OCI-LY7 (cell line): ENCODE data around the gene TRERF1. TPM values are rescaled to one million over a fixed set of nuclear protein-coding genes. Genes with fewer than 3 reads are reported as not detected.

Experiments
- BruUV-seq: library from RNA; stranded (reverse); fragments of 400-500 nt; replicated peaks from 2 replicates; lab custom pipeline; 2021; lab: Mats Ljungman, UMichigan
- CTCF ChIA-PET: fragments of 300-600 bp; sonication (Branson Sonifier 250); formaldehyde crosslinking; loops from one replicate; lab custom pipeline; 2022; ENCODE audit warnings: antibody characterized with exemption; ENCODE audit not compliant: unreplicated experiment; lab: Charles Lee
- POLR2A ChIA-PET: fragments of 300-600 bp; sonication (Branson Sonifier 250); formaldehyde crosslinking; loops from one replicate; lab custom pipeline; 2022; ENCODE audit warnings: antibody characterized with exemption; lab: Charles Lee
- DNase-seq: peaks from one replicate; pipeline ENCODE4 v3.0.0-alpha.2; 2015; ENCODE audit warnings: low spot score
- H2AFZ ChIP-seq: fragments of 200-600 bp; sonication (generic), shearing (Covaris generic); 2 replicates; pipeline ENCODE4 v1.6.1; 2014; ENCODE audit warnings: mild to moderate bottlenecking, antibody characterized with exemption, low read length, moderate library complexity
- H3K27ac ChIP-seq: fragments of 200-600 bp; sonication (generic); 2 replicates; pipeline ENCODE4 v1.5.1; 2014; ENCODE audit warnings: mixed run types, low read depth, mild to moderate bottlenecking, moderate library complexity, low read length, inconsistent platforms; ENCODE audit not compliant: poor library complexity, severe bottlenecking
- H3K36me3 ChIP-seq: fragments of 200-600 bp; sonication (generic); 2 replicates; pipeline ENCODE4 v1.6.1; 2014; ENCODE audit warnings: mild to moderate bottlenecking, antibody characterized with exemption, low read length, moderate library complexity, mixed read lengths; ENCODE audit not compliant: insufficient read depth
- H3K4me1 ChIP-seq: fragments of 200-600 bp; sonication (generic); 2 replicates; pipeline ENCODE4 v1.5.1; 2014; ENCODE audit warnings: mild to moderate bottlenecking, low read length; ENCODE audit not compliant: insufficient read depth, poor library complexity, severe bottlenecking
- H3K4me2 ChIP-seq: fragments of 200-600 bp; sonication (generic); 2 replicates; pipeline ENCODE4 v1.6.1; 2014; ENCODE audit warnings: mild to moderate bottlenecking, low read length
- H3K4me3 ChIP-seq: fragments of 200-600 bp; sonication (generic); 2 replicates; pipeline ENCODE4 v1.5.1; 2014; ENCODE audit warnings: mild to moderate bottlenecking, low read depth, low read length; ENCODE audit not compliant: poor library complexity, severe bottlenecking
- H3K79me2 ChIP-seq: fragments of 200-600 bp; sonication (generic); 2 replicates; pipeline ENCODE4 v1.6.1; 2016; ENCODE audit warnings: low read depth, mild to moderate bottlenecking, low read length, moderate library complexity, mixed read lengths; ENCODE audit not compliant: insufficient read depth
- H3K9me2 ChIP-seq: fragments of 200-600 bp; sonication (generic); 2 replicates; pipeline ENCODE4 v1.6.1; 2016; ENCODE audit warnings: mild to moderate bottlenecking, low read length, mixed read lengths; ENCODE audit not compliant: insufficient read depth
- H3K9me3 ChIP-seq: fragments of 200-600 bp; sonication (generic); 2 replicates; pipeline ENCODE4 v1.6.1; 2014; ENCODE audit warnings: mild to moderate bottlenecking, mixed run types, low read length, mixed read lengths
- H4K20me1 ChIP-seq: fragments of 200-600 bp; sonication (generic); 2 replicates; pipeline ENCODE4 v1.6.1; 2014; ENCODE audit warnings: mild to moderate bottlenecking, antibody characterized with exemption, low read length, moderate library complexity, mixed read lengths; ENCODE audit not compliant: insufficient read depth
- EZH2phosphoT487 ChIP-seq: fragments of 200-600 bp; sonication (generic); IDR thresholded peaks from 2 replicates; pipeline ENCODE4 v1.6.1; 2018; ENCODE audit warnings: low read depth, borderline replicate concordance, mild to moderate bottlenecking, mixed run types, antibody characterized with exemption, low read length, moderate library complexity, mixed read lengths
- intact Hi-C: fragments of 100-400 bp; cut with micrococcal nuclease; formaldehyde crosslinking; loops from one replicate; pipeline ENCODE4 v1.10.0; 2022; ENCODE audit not compliant: unreplicated experiment
- total RNA-seq, 2 experiments: library from RNA; depleted of rRNA in 1 of 2; stranded (reverse); fragments of >200 nt in 1 of 2; shearing (Covaris generic) in 1 of 2; gene quantifications; 2 replicates each; pipeline ENCODE4 v1.2.3, GENCODE V29; 2014 to 2022
- TF ChIP-seq, protein P1 (sequence below): fragments of 200-600 bp; sonication (generic); conservative IDR thresholded peaks from 2 replicates; pipeline ENCODE4 v1.5.1; 2014; ENCODE audit warnings: mild to moderate bottlenecking, antibody characterized with exemption, low read length, moderate library complexity, mixed read lengths

Gene TRERF1
- total RNA-seq, 2 experiments from 2014 or later: 5.7 to 12.9 TPM

DNA sequence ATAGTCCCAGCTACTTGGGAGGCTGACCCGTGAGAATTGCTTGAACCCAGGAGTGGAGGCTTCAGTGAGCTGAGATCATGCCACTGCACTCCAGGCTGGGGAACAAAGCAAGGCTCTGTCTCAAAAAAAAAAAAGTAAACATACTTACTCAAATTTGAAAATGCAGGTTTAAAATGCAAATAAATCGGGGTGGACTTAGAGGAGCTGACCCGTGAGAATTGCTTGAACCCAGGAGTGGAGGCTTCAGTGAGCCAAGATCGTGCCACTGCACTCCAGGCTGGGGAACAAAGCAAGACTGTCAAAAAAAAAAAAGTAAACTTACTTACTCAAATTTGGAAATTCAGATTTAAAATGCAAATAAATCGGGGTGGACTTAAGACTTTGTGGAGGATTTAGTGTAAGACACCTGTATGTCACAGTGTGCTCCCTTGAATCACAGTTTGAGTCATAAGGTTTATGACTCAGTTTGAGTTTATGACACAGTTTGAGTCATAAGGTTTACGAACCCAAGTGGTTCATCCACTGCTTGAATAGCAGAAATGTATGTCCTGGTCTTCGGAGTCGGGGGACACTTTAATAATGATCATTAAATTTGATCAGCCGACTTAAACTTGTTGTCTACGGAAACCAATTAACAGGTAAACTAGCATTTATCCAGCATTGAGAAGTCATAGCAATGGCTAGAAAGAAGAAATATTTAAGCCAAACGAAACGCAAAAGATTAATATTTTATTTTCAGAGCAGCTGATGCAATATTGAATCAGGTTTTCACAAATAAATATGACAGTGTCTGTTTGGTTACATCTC is 227.3 kb downstream of the TRERF1 start:
- no peak overlapping the region for H3K27ac ChIP-seq
- H3K4me3 ChIP-seq: no peak overlapping the region
- intact Hi-C loops: no loop called here
- CTCF ChIA-PET: no interaction called here
- no peaks in the 10 kb centered on the region for H3K36me3 ChIP-seq
- no peak for DNase-seq
- peaks cover 6% of the 10 kb centered on the region for H3K4me1 ChIP-seq
- no peak overlapping the region for H2AFZ ChIP-seq
- POLR2A ChIA-PET: interaction anchor here (0.6 to 1.8 kb wide), 3 partner anchors 9 to 43 kb away, joined by 3 to 7 read pairs (median 4); no protein-coding TSS in a partner anchor
- H4K20me1 ChIP-seq: no peaks in the 10 kb centered on the region
- no peak for TF ChIP-seq EZH2phosphoT487
- TF ChIP-seq, protein P1, sequence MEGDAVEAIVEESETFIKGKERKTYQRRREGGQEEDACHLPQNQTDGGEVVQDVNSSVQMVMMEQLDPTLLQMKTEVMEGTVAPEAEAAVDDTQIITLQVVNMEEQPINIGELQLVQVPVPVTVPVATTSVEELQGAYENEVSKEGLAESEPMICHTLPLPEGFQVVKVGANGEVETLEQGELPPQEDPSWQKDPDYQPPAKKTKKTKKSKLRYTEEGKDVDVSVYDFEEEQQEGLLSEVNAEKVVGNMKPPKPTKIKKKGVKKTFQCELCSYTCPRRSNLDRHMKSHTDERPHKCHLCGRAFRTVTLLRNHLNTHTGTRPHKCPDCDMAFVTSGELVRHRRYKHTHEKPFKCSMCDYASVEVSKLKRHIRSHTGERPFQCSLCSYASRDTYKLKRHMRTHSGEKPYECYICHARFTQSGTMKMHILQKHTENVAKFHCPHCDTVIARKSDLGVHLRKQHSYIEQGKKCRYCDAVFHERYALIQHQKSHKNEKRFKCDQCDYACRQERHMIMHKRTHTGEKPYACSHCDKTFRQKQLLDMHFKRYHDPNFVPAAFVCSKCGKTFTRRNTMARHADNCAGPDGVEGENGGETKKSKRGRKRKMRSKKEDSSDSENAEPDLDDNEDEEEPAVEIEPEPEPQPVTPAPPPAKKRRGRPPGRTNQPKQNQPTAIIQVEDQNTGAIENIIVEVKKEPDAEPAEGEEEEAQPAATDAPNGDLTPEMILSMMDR: no peak
- H3K4me2 ChIP-seq: no peak overlapping the region
- H3K9me2 ChIP-seq: no peaks in the 10 kb centered on the region
- no TSS peak for BruUV-seq
- no peaks in the 10 kb centered on the region for H3K9me3 ChIP-seq
- no peaks in the 10 kb centered on the region for H3K79me2 ChIP-seq

DNA sequence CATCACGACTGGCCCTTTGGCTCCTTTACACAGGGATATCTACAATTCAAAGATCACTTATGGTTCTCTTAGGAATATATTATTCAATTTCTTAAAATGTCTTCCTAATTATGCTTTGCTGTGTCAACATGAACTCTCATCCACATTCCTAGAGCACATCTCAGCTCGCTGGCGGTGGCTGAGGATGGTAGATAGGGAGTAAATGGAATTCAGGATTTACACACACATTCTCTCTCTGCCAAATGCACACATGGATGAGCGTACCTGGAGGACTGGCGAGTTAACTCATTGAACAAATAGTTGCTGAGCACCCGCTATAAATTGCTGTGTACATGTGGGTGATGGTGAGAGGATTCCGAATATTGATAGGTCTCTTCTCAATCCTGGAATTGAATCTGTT is 229.3 kb downstream of the TRERF1 start:
- Histone ChIP-seq H3K79me2 (peaks cover 2% of the 10 kb centered on the region), H2AFZ (no peak overlapping the region), H3K4me1 (peaks cover 11% of the 10 kb centered on the region), H3K4me2 (no peak overlapping the region), H3K9me3 (no peaks in the 10 kb centered on the region), H4K20me1 (no peaks in the 10 kb centered on the region), H3K27ac (no peak overlapping the region), H3K9me2 (no peaks in the 10 kb centered on the region), H3K36me3 (no peaks in the 10 kb centered on the region), H3K4me3 (no peak overlapping the region)
- intact Hi-C loops: no loop called here
- TF ChIP-seq EZH2phosphoT487: no peak
- TF ChIP-seq, protein P1: no peak
- CTCF ChIA-PET: no interaction called here
- no peak for DNase-seq
- POLR2A ChIA-PET: interaction anchor here (0.7 kb wide), 2 partner anchors 316 to 348 kb away, joined by 3 read pairs; no protein-coding TSS in a partner anchor
- BruUV-seq: no TSS peak

DNA sequence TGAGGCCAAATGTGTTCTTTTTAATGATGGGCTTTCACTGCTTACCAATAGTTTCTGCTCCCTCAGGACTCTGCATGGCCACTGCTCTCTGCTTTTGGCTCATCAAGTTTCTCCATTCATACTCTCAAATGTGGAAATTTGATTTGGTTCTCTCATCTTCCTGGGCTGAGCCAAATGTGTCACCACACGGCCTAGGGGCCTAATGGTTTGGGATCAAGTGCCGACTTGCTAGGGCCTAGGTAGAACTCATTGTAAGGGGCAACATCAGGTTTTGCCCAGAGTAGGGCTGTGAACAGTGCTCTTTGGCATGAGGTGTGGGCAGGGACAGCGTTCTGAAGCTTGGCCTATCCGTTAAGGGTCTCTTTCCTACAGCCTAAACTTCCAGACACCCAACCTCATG is 230.2 kb downstream of the TRERF1 start:
- Histone ChIP-seq H3K4me3 (no peak overlapping the region), H3K27ac (no peak overlapping the region), H3K9me3 (no peaks in the 10 kb centered on the region), H4K20me1 (no peaks in the 10 kb centered on the region), H3K79me2 (peaks cover 11% of the 10 kb centered on the region), H2AFZ (no peak overlapping the region), H3K4me2 (no peak overlapping the region), H3K36me3 (no peaks in the 10 kb centered on the region), H3K4me1 (peaks cover 15% of the 10 kb centered on the region), H3K9me2 (no peaks in the 10 kb centered on the region)
- no TSS peak for BruUV-seq
- no peak for DNase-seq
- no peak for TF ChIP-seq EZH2phosphoT487
- TF ChIP-seq, protein P1: no peak
- ChIA-PET CTCF (no interaction called here), POLR2A (interaction anchor here (0.6 kb wide), 1 partner anchor 49 kb away, joined by 3 read pairs; no protein-coding TSS in a partner anchor)
- intact Hi-C loops: no loop called here
